HEK293 (cell line): Measurements from ENCODE around the gene ZSCAN4.

Source experiments
- CTCF ChIA-PET: fragments of 350-600 bp; formaldehyde crosslinking; extraction: SDS; loops from one replicate; lab custom pipeline; 2021; ENCODE audit warnings: antibody characterized with exemption; lab: Yijun Ruan, JAX
- POLR2A ChIA-PET: fragments of 300-600 bp; formaldehyde crosslinking; extraction: SDS; loops from one replicate; lab custom pipeline; 2020; ENCODE audit warnings: antibody characterized with exemption, inconsistent platforms; lab: Yijun Ruan, JAX
- H3K27ac ChIP-seq: fragments of 200-500 bp; sonication (Bioruptor generic); 2 replicates; pipeline ENCODE4 v1.5.1; 2014; ENCODE audit warnings: low read depth, low read length, control low read depth, inconsistent platforms; ENCODE audit errors: extremely low read depth
- H3K36me3 ChIP-seq, 2 experiments: fragments of 200-500 bp in 1 of 2; sonication (Bioruptor generic) in 1 of 2; 1 replicate in 1 of 2; 2 replicates in 1 of 2; pipeline ENCODE4 v1.5.1; 2014 to 2017; ENCODE audit warnings: inconsistent platforms in 2 of 2, low read length in 2 of 2; ENCODE audit not compliant: control insufficient read depth in 2 of 2, insufficient read depth in 1 of 2
- H3K4me1 ChIP-seq: fragments of 200-500 bp; sonication (Bioruptor generic); 2 replicates; pipeline ENCODE4 v1.5.1; 2014; ENCODE audit warnings: mild to moderate bottlenecking, low read length, inconsistent platforms; ENCODE audit not compliant: control insufficient read depth, insufficient read depth
- H3K4me3 ChIP-seq: 2 replicates; pipeline ENCODE4 v1.5.1; 2011; ENCODE audit warnings: low read depth, mild to moderate bottlenecking, control low read depth, low read length, moderate library complexity
- H3K9me3 ChIP-seq: fragments of 200-500 bp; sonication (Bioruptor generic); 2 replicates; pipeline ENCODE4 v1.5.1; 2014; ENCODE audit warnings: low read depth, low read length, inconsistent platforms; ENCODE audit not compliant: control insufficient read depth, insufficient read depth
- ELK4 ChIP-seq: IDR thresholded peaks from 2 replicates; pipeline ENCODE4 v1.6.1; 2011; ENCODE audit warnings: mild to moderate bottlenecking, low read depth, low read length, borderline replicate concordance
- HIC1 ChIP-seq: fragments of 450-650 bp; formaldehyde crosslinking; IDR thresholded peaks from 2 replicates; pipeline ENCODE4 v1.5.1; 2016; ENCODE audit warnings: missing biosample characterization, missing genetic modification characterization
- MZF1 ChIP-seq: fragments of 450-650 bp; formaldehyde crosslinking; IDR thresholded peaks from 2 replicates; pipeline ENCODE4 v1.5.1; 2017; ENCODE audit warnings: missing biosample characterization, missing genetic modification characterization, borderline replicate concordance
- SCRT2 ChIP-seq: fragments of 450-650 bp; formaldehyde crosslinking; IDR thresholded peaks from 2 replicates; pipeline ENCODE4 v1.5.1; 2016; ENCODE audit warnings: missing biosample characterization, missing genetic modification characterization
- SP3 ChIP-seq: fragments of 450-650 bp; formaldehyde crosslinking; IDR thresholded peaks from 2 replicates; pipeline ENCODE4 v1.5.1; 2016; ENCODE audit warnings: missing biosample characterization, missing genetic modification characterization
- TRIM28 ChIP-seq: IDR thresholded peaks from 2 replicates; pipeline ENCODE4 v1.6.1; 2011; ENCODE audit warnings: low read length, control low read depth, borderline replicate concordance
- ZNF112 ChIP-seq: fragments of 450-650 bp; formaldehyde crosslinking; IDR thresholded peaks from 2 replicates; pipeline ENCODE4 v1.5.0; 2017; ENCODE audit warnings: missing biosample characterization, missing genetic modification characterization
- ZNF121 ChIP-seq: fragments of 450-650 bp; formaldehyde crosslinking; IDR thresholded peaks from 2 replicates; pipeline ENCODE4 v1.5.1; 2016; ENCODE audit warnings: missing biosample characterization, missing genetic modification characterization
- ZNF146 ChIP-seq: fragments of 450-650 bp; formaldehyde crosslinking; IDR thresholded peaks from 2 replicates; pipeline ENCODE4 v1.5.1; 2016; ENCODE audit warnings: missing biosample characterization, missing genetic modification characterization
- ZNF157 ChIP-seq: fragments of 450-650 bp; formaldehyde crosslinking; IDR thresholded peaks from 2 replicates; pipeline ENCODE4 v1.5.1; 2016; ENCODE audit warnings: missing biosample characterization, missing genetic modification characterization
- ZNF239 ChIP-seq: fragments of 450-650 bp; formaldehyde crosslinking; IDR thresholded peaks from 2 replicates; pipeline ENCODE4 v1.5.1; 2016; ENCODE audit warnings: missing biosample characterization, missing genetic modification characterization
- ZNF274 ChIP-seq, 2 experiments: fragments of 200-500 bp in 1 of 2; fragments of 450-650 bp in 1 of 2; sonication (Bioruptor generic) in 1 of 2; formaldehyde crosslinking in 1 of 2; IDR thresholded peaks; 2 replicates each; pipeline versions ENCODE4 v1.5.1 to v1.6.1; 2014 to 2016; ENCODE audit warnings: borderline replicate concordance in 1 of 2, inconsistent platforms in 1 of 2, low read length in 1 of 2, missing biosample characterization in 1 of 2, missing genetic modification characterization in 1 of 2
- ZNF324 ChIP-seq: fragments of 450-650 bp; formaldehyde crosslinking; IDR thresholded peaks from 2 replicates; pipeline ENCODE4 v1.5.1; 2016; ENCODE audit warnings: missing biosample characterization, missing genetic modification characterization
- ZNF354C ChIP-seq: fragments of 450-650 bp; formaldehyde crosslinking; IDR thresholded peaks from 2 replicates; pipeline ENCODE4 v1.5.1; 2016; ENCODE audit warnings: missing biosample characterization, missing genetic modification characterization, low read depth, borderline replicate concordance
- ZNF394 ChIP-seq: fragments of 450-650 bp; formaldehyde crosslinking; IDR thresholded peaks from 2 replicates; pipeline ENCODE4 v1.5.1; 2016; ENCODE audit warnings: missing biosample characterization, missing genetic modification characterization, mild to moderate bottlenecking, moderate library complexity, borderline replicate concordance
- ZNF404 ChIP-seq: fragments of 450-650 bp; formaldehyde crosslinking; IDR thresholded peaks from 2 replicates; pipeline ENCODE4 v1.5.1; 2017; ENCODE audit warnings: missing biosample characterization, missing genetic modification characterization
- ZNF514 ChIP-seq: fragments of 450-650 bp; formaldehyde crosslinking; IDR thresholded peaks from 2 replicates; pipeline ENCODE4 v1.5.1; 2016; ENCODE audit warnings: missing biosample characterization, missing genetic modification characterization
- ZNF571 ChIP-seq: fragments of 450-650 bp; formaldehyde crosslinking; IDR thresholded peaks from 2 replicates; pipeline ENCODE4 v1.5.0; 2017; ENCODE audit warnings: missing biosample characterization, missing genetic modification characterization
- ZNF626 ChIP-seq: fragments of 450-650 bp; sonication (Bioruptor Pico); formaldehyde crosslinking; IDR thresholded peaks from 2 replicates; pipeline ENCODE4 v1.5.1; 2018; ENCODE audit warnings: missing biosample characterization, missing genetic modification characterization, inconsistent platforms
- ZNF658 ChIP-seq: fragments of 450-650 bp; formaldehyde crosslinking; IDR thresholded peaks from 2 replicates; pipeline ENCODE4; 2016; ENCODE audit warnings: missing biosample characterization, missing genetic modification characterization
- ZNF843 ChIP-seq: fragments of 450-650 bp; formaldehyde crosslinking; IDR thresholded peaks from 2 replicates; pipeline ENCODE4 v1.5.1; 2016; ENCODE audit warnings: missing biosample characterization, missing genetic modification characterization
- ZSCAN16 ChIP-seq: fragments of 450-650 bp; formaldehyde crosslinking; IDR thresholded peaks from 2 replicates; pipeline ENCODE4 v1.5.1; 2016; ENCODE audit warnings: missing biosample characterization, missing genetic modification characterization
- TF ChIP-seq, protein P1 (sequence below): fragments of 450-650 bp; formaldehyde crosslinking; IDR thresholded peaks from 2 replicates; pipeline ENCODE4 v1.5.1; 2017; ENCODE audit warnings: missing biosample characterization, missing genetic modification characterization
- TF ChIP-seq, protein P2 (sequence below): fragments of 450-650 bp; formaldehyde crosslinking; IDR thresholded peaks from 2 replicates; pipeline ENCODE4 v1.5.1; 2016; ENCODE audit warnings: missing biosample characterization, missing genetic modification characterization
- TF ChIP-seq, protein P3 (sequence below): fragments of 450-650 bp; formaldehyde crosslinking; IDR thresholded peaks from 2 replicates; pipeline ENCODE4 v1.5.1; 2016; ENCODE audit warnings: missing biosample characterization, missing genetic modification characterization

Gene ZSCAN4

DNA sequence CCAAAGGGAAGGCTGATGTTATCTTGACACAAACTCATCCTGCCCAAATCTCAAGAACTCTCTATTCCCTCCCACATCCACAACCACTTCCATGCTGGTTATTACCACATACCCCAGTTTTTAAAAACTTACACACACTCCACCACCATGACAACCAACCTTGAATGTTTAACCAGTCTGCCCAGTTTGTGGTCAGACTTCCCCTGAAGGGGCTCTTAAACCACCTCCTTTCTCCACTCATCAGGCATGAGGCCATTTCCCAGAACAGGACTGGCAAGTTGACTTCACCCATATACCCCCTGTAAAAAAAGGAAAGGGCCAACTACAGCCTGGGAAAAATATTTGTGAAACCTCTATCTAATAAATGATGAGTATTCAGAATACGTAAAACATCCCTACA, 12.4 kb upstream of the ZSCAN4 start:
- Histone ChIP-seq H3K27ac (no peak overlapping the region), H3K36me3 (peaks cover 0 to 3% of the 10 kb centered on the region in 2 experiments; a peak in 1 of 3 replicates), H3K9me3 (no peaks in the 10 kb centered on the region), H3K4me3 (no peak overlapping the region), H3K4me1 (no peaks in the 10 kb centered on the region)
- TF ChIP-seq, protein P1, sequence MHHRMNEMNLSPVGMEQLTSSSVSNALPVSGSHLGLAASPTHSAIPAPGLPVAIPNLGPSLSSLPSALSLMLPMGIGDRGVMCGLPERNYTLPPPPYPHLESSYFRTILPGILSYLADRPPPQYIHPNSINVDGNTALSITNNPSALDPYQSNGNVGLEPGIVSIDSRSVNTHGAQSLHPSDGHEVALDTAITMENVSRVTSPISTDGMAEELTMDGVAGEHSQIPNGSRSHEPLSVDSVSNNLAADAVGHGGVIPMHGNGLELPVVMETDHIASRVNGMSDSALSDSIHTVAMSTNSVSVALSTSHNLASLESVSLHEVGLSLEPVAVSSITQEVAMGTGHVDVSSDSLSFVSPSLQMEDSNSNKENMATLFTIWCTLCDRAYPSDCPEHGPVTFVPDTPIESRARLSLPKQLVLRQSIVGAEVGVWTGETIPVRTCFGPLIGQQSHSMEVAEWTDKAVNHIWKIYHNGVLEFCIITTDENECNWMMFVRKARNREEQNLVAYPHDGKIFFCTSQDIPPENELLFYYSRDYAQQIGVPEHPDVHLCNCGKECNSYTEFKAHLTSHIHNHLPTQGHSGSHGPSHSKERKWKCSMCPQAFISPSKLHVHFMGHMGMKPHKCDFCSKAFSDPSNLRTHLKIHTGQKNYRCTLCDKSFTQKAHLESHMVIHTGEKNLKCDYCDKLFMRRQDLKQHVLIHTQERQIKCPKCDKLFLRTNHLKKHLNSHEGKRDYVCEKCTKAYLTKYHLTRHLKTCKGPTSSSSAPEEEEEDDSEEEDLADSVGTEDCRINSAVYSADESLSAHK, result no peak
- ChIA-PET CTCF (no interaction called here), POLR2A (interaction anchor here (1.2 kb wide), 1 partner anchor 42 kb away, joined by 4 read pairs; the partner anchor contains the start of gene ZNF134)

- Histone ChIP-seq H3K27ac (no peak overlapping the region; the same call in 1 of the 2 replicates), H3K4me1 (no peaks in the 10 kb centered on the region), H3K36me3 (no peaks in the 10 kb centered on the region), H3K9me3 (no peaks in the 10 kb centered on the region), H3K4me3 (peak overlapping the region; percentile 52)
- CTCF ChIA-PET, result no interaction called here
- POLR2A ChIA-PET, result interaction anchor here (0.7 to 2.7 kb wide), 9 partner anchors 13 to 199 kb away, joined by 3 to 16 read pairs (median 5); partner anchors contain the start of genes ZNF134, ZNF211, ZNF551 and ZNF671
- TF ChIP-seq TRIM28, result 0 out of 2 replicates have a peak, but pooled peaks have one; percentile 31
- no peak for TF ChIP-seq ELK4
- TF ChIP-seq ZNF274 (IDR thresholded peaks at IDR 0.05; ENCODE audit: low read length), result no peak
- TF ChIP-seq ZNF274 (tag by site-specific recombination; IDR thresholded peaks at IDR 0.05; ENCODE audit: borderline replicate concordance), result no peak
- TF ChIP-seq ZNF146 (tag by site-specific recombination), result no peak
- no peak for TF ChIP-seq ZNF843
- TF ChIP-seq, protein P2, sequence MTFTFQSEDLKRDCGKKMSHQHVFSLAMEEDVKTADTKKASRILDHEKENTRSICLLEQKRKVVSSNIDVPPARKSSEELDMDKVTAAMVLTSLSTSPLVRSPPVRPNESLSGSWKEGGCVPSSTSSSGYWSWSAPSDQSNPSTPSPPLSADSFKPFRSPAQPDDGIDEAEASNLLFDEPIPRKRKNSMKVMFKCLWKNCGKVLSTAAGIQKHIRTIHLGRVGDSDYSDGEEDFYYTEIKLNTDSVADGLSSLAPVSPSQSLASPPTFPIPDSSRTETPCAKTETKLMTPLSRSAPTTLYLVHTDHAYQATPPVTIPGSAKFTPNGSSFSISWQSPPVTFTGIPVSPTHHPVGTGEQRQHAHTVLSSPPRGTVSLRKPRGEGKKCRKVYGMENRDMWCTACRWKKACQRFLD, result no peak
- no peak for TF ChIP-seq ZNF404
- TF ChIP-seq ZNF514, result no peak
- no peak for TF ChIP-seq ZNF626 (tag by site-specific recombination)
- TF ChIP-seq, protein P3, sequence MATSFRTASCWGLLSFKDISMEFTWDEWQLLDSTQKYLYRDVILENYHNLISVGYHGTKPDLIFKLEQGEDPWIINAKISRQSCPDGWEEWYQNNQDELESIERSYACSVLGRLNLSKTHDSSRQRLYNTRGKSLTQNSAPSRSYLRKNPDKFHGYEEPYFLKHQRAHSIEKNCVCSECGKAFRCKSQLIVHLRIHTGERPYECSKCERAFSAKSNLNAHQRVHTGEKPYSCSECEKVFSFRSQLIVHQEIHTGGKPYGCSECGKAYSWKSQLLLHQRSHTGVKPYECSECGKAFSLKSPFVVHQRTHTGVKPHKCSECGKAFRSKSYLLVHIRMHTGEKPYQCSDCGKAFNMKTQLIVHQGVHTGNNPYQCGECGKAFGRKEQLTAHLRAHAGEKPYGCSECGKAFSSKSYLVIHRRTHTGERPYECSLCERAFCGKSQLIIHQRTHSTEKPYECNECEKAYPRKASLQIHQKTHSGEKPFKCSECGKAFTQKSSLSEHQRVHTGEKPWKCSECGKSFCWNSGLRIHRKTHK (tag by site-specific recombination), result no peak
- TF ChIP-seq ZNF324 (tag by site-specific recombination), result no peak
- TF ChIP-seq ZNF658, result no peak
- peak; percentile 16; the same call in 1 of the 2 replicates for TF ChIP-seq MZF1
- TF ChIP-seq ZSCAN16 (tag by site-specific recombination), result no peak
- no peak for TF ChIP-seq ZNF121
- no peak for TF ChIP-seq ZNF157 (tag by site-specific recombination)
- TF ChIP-seq ZNF394 (tag by site-specific recombination), result 0 out of 2 replicates have a peak, but pooled peaks have one; percentile 11
- TF ChIP-seq ZNF112, result no peak
- no peak for TF ChIP-seq ZNF354C
- no peak for TF ChIP-seq ZNF571 (tag by site-specific recombination)
- no peak for TF ChIP-seq SCRT2
- no peak for TF ChIP-seq ZNF239 (tag by site-specific recombination)
- peak; percentile 57 for TF ChIP-seq SP3 (tag by site-specific recombination)
- TF ChIP-seq HIC1 (tag by site-specific recombination), result no peak
Measured at GRCh38 chr19:57664269-57665127, 4.2 kb upstream of the ZSCAN4 start.
